Small intestine (tissue), 7 donors: ENCODE data around the gene LNX1. TPM values are rescaled to one million over a fixed set of nuclear protein-coding genes. Genes with fewer than 3 reads are reported as not detected.
A peak's percentile ranks its signal among the peaks of the same experiment; 100 is the strongest.

Experiments used
- DNase-seq, 2 donors: peaks; one replicate each; pipeline versions ENCODE4 v3.0.0 to v3.0.0-alpha.2; 2013
- FAIRE-seq: peaks from 2 replicates; lab custom pipeline; 2012; peaks lifted over from hg19 to GRCh38; lab: Jason Lieb, UNC
- H3K27ac ChIP-seq, 3 donors: one replicate each; pipeline ENCODE4 v1.5.1; 2013; ENCODE audit warnings: low read length in 2 of 3, mild to moderate bottlenecking in 2 of 3, control low read depth in 1 of 3, inconsistent platforms in 1 of 3, low read depth in 1 of 3, moderate library complexity in 1 of 3
- H3K27me3 ChIP-seq, 3 donors: one replicate each; pipeline ENCODE4 v1.6.1; 2013; ENCODE audit warnings: low read length in 3 of 3, inconsistent platforms in 1 of 3; ENCODE audit not compliant: control insufficient read depth in 3 of 3, insufficient read depth in 3 of 3
- H3K36me3 ChIP-seq, 3 donors: one replicate each; pipeline ENCODE4 v1.6.1; 2013; ENCODE audit warnings: low read length in 3 of 3, inconsistent platforms in 1 of 3, low read depth in 1 of 3, mild to moderate bottlenecking in 1 of 3, moderate library complexity in 1 of 3; ENCODE audit not compliant: control insufficient read depth in 3 of 3, insufficient read depth in 2 of 3
- H3K4me1 ChIP-seq, 3 donors: one replicate each; pipeline ENCODE4 v1.6.1; 2013; ENCODE audit warnings: low read length in 2 of 3, inconsistent platforms in 1 of 3, low read depth in 1 of 3, mild to moderate bottlenecking in 1 of 3, moderate library complexity in 1 of 3; ENCODE audit not compliant: control insufficient read depth in 3 of 3, insufficient read depth in 2 of 3
- H3K4me3 ChIP-seq, 3 donors: one replicate each; pipeline ENCODE4 v1.5.1; 2013; ENCODE audit warnings: low read length in 3 of 3, control low read depth in 1 of 3, inconsistent platforms in 1 of 3, low read depth in 1 of 3, mild to moderate bottlenecking in 1 of 3, moderate library complexity in 1 of 3
- H3K9me3 ChIP-seq, 2 donors: one replicate each; pipeline ENCODE4 v1.6.1; 2013; ENCODE audit warnings: low read depth in 1 of 2, low read length in 1 of 2; ENCODE audit not compliant: control insufficient read depth in 2 of 2, insufficient read depth in 1 of 2
- WGBS, 3 donors: extraction: QIAGEN DNeasy Blood & Tissue Kit; methylation state at CpG; one replicate each; pipeline ENCODE4 v1.1.7; 2013; 5-methylcytosine and 5-hydroxymethylcytosine counted together
- polyA plus RNA-seq, 4 donors: library from polyadenylated mRNA; stranded (reverse) in 3 of 4; unstranded in 1 of 4; fragments of 200-250 nt in 3 of 4; fragments of 120-200 nt in 1 of 4; gene quantifications; one replicate each; pipeline versions ENCODE4 v1.2.1 to v1.2.3, GENCODE V29; 2013
- donor health status: healthy with polysubstance abuse.
- donor health status: control.
- donor health status: control.
- donor health status: Bipolar disorder and iron deficiency.
- donor health status: healthy.

LNX1 gene
- polyA plus RNA-seq, 4 donors = 6.4 to 13.7 (median 9.1) TPM

DNA sequence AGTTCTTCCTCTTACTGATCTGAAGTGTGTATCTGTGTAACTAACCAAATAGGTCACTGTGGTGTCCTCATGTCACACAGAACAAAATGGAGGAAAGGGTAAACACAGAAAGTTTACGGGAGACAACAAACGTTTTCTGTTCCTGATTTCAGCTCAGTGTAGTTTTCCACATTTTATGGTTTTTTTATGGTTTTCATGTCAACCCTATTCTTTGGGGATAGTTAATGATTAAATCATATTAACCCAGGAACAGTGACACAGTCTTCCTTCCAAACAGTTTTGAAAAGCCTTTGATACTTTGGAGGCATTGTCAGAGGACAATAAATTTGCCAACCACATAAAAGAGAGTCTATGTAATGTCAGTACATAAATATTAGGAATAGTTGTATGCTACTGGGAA lies 4.2 kb downstream of the LNX1 start:
- H3K4me3 ChIP-seq = no peak overlapping the region
- no peaks in the 10 kb centered on the region for H3K9me3 ChIP-seq
- DNase-seq = peak; percentile 45 to 66

DNA sequence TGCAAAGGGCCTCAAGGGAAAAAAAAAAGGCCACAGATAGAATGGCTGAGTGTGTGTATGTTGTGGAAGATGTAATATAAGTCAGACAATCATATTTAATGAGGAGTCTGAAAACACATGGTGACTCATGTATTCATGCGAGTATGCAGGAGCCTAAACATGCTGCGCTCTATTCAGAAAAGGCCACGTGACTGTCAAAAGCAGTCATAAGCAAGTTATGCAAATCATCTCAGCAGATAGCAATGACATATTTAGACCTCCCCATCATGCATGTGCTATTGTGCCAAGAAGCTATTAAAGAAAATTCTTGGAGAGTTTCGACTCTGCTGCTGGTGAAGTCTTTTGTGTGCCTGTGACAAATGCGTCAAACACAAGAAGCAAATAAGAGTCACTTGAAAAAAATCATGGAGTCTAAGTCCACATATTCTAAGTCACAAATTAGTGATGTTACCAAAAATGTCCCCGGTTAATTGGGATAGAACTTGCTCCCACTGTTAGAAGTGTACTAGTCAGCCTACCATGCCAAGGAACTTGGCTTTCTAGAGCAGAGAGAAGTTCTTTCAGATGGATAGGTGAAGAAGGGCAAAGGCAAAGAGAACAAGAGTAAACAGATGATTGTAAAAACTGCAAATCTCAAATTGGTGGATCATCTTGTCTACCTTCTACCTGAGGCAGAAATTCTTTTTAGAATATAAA lies 5.0 kb downstream of the LNX1 start:
- WGBS, 3 donors = 64 to 77% (median 66%) methylated on average over 6 of the region's 6 CpGs
- Histone ChIP-seq H3K9me3 (no peaks in the 10 kb centered on the region), H3K4me3 (no peak overlapping the region), H3K36me3 (no peaks in the 10 kb centered on the region), H3K27ac (no peak overlapping the region), H3K4me1 (peaks cover 3 to 25% (median 4%) of the 10 kb centered on the region in 3 donors), H3K27me3 (no peaks in the 10 kb centered on the region)
- DNase-seq = no peak
- no peak for FAIRE-seq

More for the DNA sequence above, 4.2 kb downstream of the LNX1 start:
- 10 to 51% (median 25%) methylated on average over 2 of the region's 2 CpGs for WGBS, 3 donors
- peak overlapping the region in 1 of 3 donors; percentile 47 for H3K27ac ChIP-seq
- no peaks in the 10 kb centered on the region for H3K36me3 ChIP-seq
- no peaks in the 10 kb centered on the region for H3K27me3 ChIP-seq
- FAIRE-seq = no peak
- H3K4me1 ChIP-seq = peaks cover 2 to 30% (median 3%) of the 10 kb centered on the region in 3 donors

DNA sequence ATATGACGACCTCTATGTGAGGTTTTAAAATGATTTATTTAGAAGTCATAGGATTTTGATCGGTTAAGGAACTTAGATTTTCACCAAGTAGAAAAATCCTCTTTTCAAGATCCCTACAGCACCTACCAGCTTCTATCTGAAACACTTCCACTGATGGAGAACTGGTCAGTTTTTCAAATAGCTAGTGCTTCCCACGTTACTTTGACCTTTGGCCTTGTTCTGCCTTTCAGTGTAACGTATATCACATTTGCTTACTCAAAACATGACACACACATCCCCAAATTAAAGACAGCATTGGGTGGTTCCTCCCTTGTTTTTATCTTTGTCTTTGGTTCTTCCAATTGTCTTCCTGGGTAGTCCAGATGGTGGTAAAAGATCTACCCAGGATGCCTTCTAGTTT lies 6.6 kb downstream of the LNX1 start:
- Histone ChIP-seq H3K4me1 (peaks cover 3 to 21% (median 4%) of the 10 kb centered on the region in 3 donors), H3K27me3 (no peaks in the 10 kb centered on the region), H3K36me3 (no peaks in the 10 kb centered on the region), H3K27ac (no peak overlapping the region), H3K9me3 (no peaks in the 10 kb centered on the region), H3K4me3 (no peak overlapping the region)
- FAIRE-seq (no peak), DNase-seq (no peak)
- WGBS, 3 donors = 54 to 69% (median 57%) methylated on average over 4 of the region's 4 CpGs

DNA sequence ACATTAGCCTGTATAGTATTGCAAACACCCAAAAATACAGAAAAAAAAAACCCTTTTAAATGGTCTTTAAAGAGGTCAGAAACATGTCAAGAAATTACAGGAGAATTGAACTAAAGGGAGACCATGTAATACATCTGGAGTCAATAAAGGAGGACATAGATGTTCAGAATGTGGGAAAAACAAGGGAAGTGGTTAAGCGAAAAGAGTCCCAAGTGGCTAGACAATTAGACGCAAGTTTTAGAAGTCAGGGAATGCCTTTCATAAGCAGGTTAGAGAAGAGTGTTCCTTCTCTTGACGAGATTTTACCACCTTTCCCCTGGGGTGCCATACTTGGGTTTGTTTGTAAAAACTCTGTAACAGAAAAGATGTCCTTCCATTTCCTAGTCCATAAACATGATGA lies 7.8 kb downstream of the LNX1 start:
- peaks cover 3 to 10% (median 4%) of the 10 kb centered on the region in 3 donors for H3K4me1 ChIP-seq
- H3K9me3 ChIP-seq = no peaks in the 10 kb centered on the region
- no peak overlapping the region for H3K4me3 ChIP-seq
- FAIRE-seq = no peak
- 84 to 95% (median 89%) methylated on average over 3 of the region's 3 CpGs for WGBS, 3 donors
- H3K36me3 ChIP-seq = no peaks in the 10 kb centered on the region
- no peak overlapping the region for H3K27ac ChIP-seq
- H3K27me3 ChIP-seq = no peaks in the 10 kb centered on the region
- no peak for DNase-seq

DNA sequence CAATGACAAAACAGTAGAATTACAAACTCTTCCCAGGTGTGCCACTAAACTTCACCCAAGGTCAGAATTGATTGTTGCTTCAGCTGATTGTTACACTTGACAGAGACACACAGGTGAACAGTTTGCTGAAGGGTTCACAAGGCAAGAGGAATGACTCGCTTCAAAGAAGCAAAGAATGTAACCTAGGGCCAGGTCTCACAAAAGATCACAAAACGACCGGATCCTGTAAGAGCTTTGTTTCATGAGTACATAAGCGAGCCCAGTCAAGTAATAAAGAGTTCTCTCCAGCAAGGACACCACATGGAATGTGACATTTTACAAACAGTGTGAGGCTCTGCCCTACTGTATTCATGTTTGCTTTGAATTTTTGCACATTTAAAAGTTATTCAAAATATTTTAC lies 9.1 kb downstream of the LNX1 start:
- Histone ChIP-seq H3K27me3 (no peaks in the 10 kb centered on the region), H3K4me3 (no peak overlapping the region), H3K36me3 (no peaks in the 10 kb centered on the region), H3K4me1 (peaks cover 2 to 5% (median 5%) of the 10 kb centered on the region in 3 donors), H3K9me3 (no peaks in the 10 kb centered on the region), H3K27ac (no peak overlapping the region)
- WGBS, 3 donors = 43 to 68% (median 45%) methylated on average over 4 of the region's 4 CpGs
- FAIRE-seq = no peak
- no peak for DNase-seq

DNA sequence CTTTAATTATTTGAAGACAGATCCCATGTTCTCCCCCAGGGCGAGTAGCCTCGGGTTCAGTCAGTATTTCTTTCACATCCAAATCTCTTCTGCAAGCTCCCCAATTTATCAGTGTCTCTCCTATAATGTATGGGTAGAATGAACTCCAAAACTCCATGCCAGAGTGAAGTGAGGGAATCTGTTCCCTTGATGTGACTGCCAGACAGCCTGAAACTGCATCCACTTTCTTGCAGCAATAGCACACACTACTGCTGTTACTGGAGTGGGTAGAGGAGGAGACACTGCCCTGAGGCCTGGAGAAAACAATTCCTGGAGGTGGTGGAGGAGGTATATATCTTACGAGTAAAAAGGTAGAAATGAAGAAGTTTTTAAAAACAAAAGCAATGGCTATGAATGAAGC lies 11.0 kb downstream of the LNX1 start:
- H3K36me3 ChIP-seq = peaks cover 0 to 10% (median 0%) of the 10 kb centered on the region in 3 donors
- no peak overlapping the region for H3K4me3 ChIP-seq
- DNase-seq (no peak), FAIRE-seq (no peak)
- 74 to 78% (median 77%) methylated on average over 3 of the region's 3 CpGs for WGBS, 3 donors
- H3K27ac ChIP-seq = no peak overlapping the region
- H3K9me3 ChIP-seq = no peaks in the 10 kb centered on the region
- no peaks in the 10 kb centered on the region for H3K27me3 ChIP-seq
- H3K4me1 ChIP-seq = peaks cover 4 to 14% (median 6%) of the 10 kb centered on the region in 3 donors

DNA sequence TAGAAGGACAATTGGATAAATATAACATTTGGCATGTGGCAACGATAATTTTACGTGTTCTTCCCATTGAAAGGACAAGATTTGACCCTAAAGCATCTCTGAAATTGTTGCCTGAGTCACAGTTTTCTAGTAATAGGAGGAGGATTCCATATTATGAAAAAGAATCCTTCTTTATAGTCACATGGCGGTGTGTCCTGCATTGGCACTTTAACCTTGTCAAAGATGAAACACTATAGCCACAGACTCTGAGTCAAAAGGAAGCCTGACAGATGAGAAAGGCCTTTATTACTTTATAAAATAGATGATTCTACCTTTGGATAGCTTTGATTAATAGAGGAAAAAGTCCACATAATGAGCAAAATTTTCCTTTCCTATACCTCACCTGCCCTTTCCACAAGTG lies 11.5 kb downstream of the LNX1 start:
- 85 to 91% (median 89%) methylated on average over 3 of the region's 3 CpGs for WGBS, 3 donors
- FAIRE-seq (no peak), DNase-seq (no peak)
- Histone ChIP-seq H3K4me3 (no peak overlapping the region), H3K27ac (no peak overlapping the region), H3K4me1 (peaks cover 4 to 14% (median 6%) of the 10 kb centered on the region in 3 donors), H3K9me3 (no peaks in the 10 kb centered on the region), H3K36me3 (peaks cover 0 to 11% (median 0%) of the 10 kb centered on the region in 3 donors), H3K27me3 (no peaks in the 10 kb centered on the region)

DNA sequence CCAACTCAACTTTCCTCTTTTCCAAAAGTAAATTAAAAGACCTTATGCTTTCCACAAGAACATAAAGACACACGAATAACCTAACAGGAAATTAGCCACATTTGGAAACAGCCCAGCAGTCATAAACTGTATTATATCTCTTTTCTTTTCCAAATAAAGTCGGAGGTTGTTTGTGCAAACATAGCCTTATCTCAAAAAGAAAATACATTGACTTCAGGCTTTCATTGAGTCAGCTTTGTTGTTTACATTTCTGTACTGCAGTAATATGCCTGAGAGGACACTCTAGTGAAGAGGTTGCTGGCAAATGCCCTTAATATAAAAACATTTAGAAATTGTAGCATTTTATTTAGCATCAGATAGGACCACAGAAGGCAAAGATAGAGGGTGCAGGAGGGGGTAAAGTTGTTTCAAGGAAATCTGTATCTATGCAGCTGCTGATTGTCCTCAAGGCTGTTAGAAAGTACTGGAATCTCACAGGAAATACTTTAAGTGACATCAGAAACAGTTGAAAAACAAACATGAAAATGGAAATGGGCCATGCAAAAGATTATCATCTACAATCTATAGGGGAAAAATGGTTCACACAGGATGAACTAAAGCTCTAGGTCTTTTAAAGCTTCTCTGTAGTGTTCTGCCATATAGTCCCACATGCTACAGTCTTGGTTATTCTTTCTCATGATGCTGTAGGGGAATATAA lies 14.5 kb downstream of the LNX1 start:
- FAIRE-seq (no peak), DNase-seq (peak; percentile 32 to 59)
- H3K4me1 ChIP-seq = peaks cover 3 to 14% (median 6%) of the 10 kb centered on the region in 3 donors
- peaks cover 0 to 21% (median 5%) of the 10 kb centered on the region in 3 donors for H3K36me3 ChIP-seq
- no peak overlapping the region for H3K4me3 ChIP-seq
- no peaks in the 10 kb centered on the region for H3K9me3 ChIP-seq
- peak overlapping the region in 2 of 3 donors; percentile 14 to 18 for H3K27ac ChIP-seq
- no peaks in the 10 kb centered on the region for H3K27me3 ChIP-seq
- 6 to 22% (median 16%) methylated on average over 2 of the region's 2 CpGs for WGBS, 3 donors
